Gastrocnemius medialis (tissue), 4 donors: ENCODE data around the gene MAD1L1. TPM values are rescaled to one million over a fixed set of nuclear protein-coding genes. Genes with fewer than 3 reads are reported as not detected.

Source experiments
- ATAC-seq, 2 donors: fragments of 150-250 bp; one replicate each; pipeline ENCODE4 v1.9.1; 2016
- DNase-seq, 2 donors: peaks; one replicate each; pipeline ENCODE4 v3.0.0-alpha.2; 2019
- H3K27ac ChIP-seq, 4 donors: fragments of 200-600 bp; sonication (generic); 1 replicate in 1 of 4; 2 replicates in 3 of 4; pipeline ENCODE4 v1.5.1; 2016 to 2018; ENCODE audit warnings: mild to moderate bottlenecking in 2 of 4, moderate library complexity in 1 of 4
- H3K27me3 ChIP-seq, 3 donors: fragments of 200-600 bp; sonication (generic) in 2 of 3; 1 replicate in 1 of 3; 2 replicates in 2 of 3; pipeline versions ENCODE4 v1.5.1 to v1.6.0; 2016 to 2019; ENCODE audit warnings: mild to moderate bottlenecking in 1 of 3, moderate library complexity in 1 of 3
- H3K36me3 ChIP-seq, 2 donors: fragments of 200-600 bp; sonication (generic) in 1 of 2; one replicate each; pipeline ENCODE4 v1.5.1; 2017 to 2018
- H3K4me1 ChIP-seq, 2 donors: fragments of 200-600 bp; sonication (generic) in 1 of 2; one replicate each; pipeline ENCODE4 v1.5.1; 2016 to 2017; ENCODE audit warnings: mild to moderate bottlenecking in 2 of 2
- H3K4me3 ChIP-seq, 4 donors: fragments of 200-600 bp; sonication (generic) in 3 of 4; 1 replicate in 1 of 4; 2 replicates in 3 of 4; pipeline ENCODE4 v1.5.1; 2016 to 2019; ENCODE audit warnings: mild to moderate bottlenecking in 2 of 4
- H3K9me3 ChIP-seq, 3 donors: fragments of 200-600 bp; sonication (generic) in 2 of 3; 1 replicate in 1 of 3; 2 replicates in 2 of 3; pipeline ENCODE4 v1.5.1; 2016 to 2019
- CTCF ChIP-seq, 5 experiments: fragments of 450-650 bp in 3 of 5; fragments of 200-600 bp in 2 of 5; sonication (generic) in 2 of 5; IDR thresholded peaks in 4 of 5; conservative IDR thresholded peaks in 1 of 5; 1 replicate in 4 of 5; 2 replicates in 1 of 5; pipeline ENCODE4 v1.5.1; 2016 to 2019; ENCODE audit warnings: antibody characterized with exemption in 5 of 5, mild to moderate bottlenecking in 3 of 5, moderate library complexity in 3 of 5
- POLR2A ChIP-seq, 2 donors: fragments of 450-650 bp; IDR thresholded peaks; one replicate each; pipeline ENCODE4 v1.6.1; 2017; ENCODE audit warnings: antibody characterized with exemption in 2 of 2, mild to moderate bottlenecking in 2 of 2, moderate library complexity in 2 of 2
- in situ Hi-C, 4 donors: fragments of 200-750 bp; cut with MboI; loops; one replicate each; pipeline versions ENCODE4 v1.15.0 to v1.8.0; 2017; ENCODE audit warnings: low sequenced_read_pairs in 4 of 4
- intact Hi-C: fragments of 100-400 bp; cut with DNase I; formaldehyde crosslinking; loops from one replicate; pipeline ENCODE4 v1.15.1; 2023; ENCODE audit warnings: low total_unique reads
- total RNA-seq, 4 donors: library from RNA; depleted of rRNA; stranded (reverse); fragments of >200 nt; gene quantifications; one replicate each; pipeline versions ENCODE4 v1.1.0 to v1.2.3, GENCODE V29; 2016

Gene MAD1L1
- total RNA-seq, 4 donors from 2014 or later, result 19.7 to 32.4 (median 22.7) TPM

- H3K27me3 ChIP-seq, result no peaks in the 10 kb centered on the region
- DNase-seq, result no peak
- intact Hi-C loops, result loop anchor here (10.0 kb wide), 1 partner anchor 305 kb away; the partner anchor contains the start of genes BRAT1 and IQCE
- no peak for ATAC-seq
- no peaks in the 10 kb centered on the region for H3K4me1 ChIP-seq
- no peak overlapping the region for H3K27ac ChIP-seq
- in situ Hi-C loops, result loop anchor here in 1 of 4 donors (10.0 kb wide), 1 partner anchor 95 kb away; no protein-coding TSS in a partner anchor
- H3K4me3 ChIP-seq, result no peak overlapping the region
- no peaks in the 10 kb centered on the region for H3K36me3 ChIP-seq
- TF ChIP-seq POLR2A (IDR thresholded peaks at IDR 0.05), result no peak
- TF ChIP-seq CTCF (IDR thresholded peaks at IDR 0.05 in 4 of 5, conservative IDR thresholded peaks at IDR 0.05 in 1 of 5), result no peak
- H3K9me3 ChIP-seq, result no peaks in the 10 kb centered on the region
These were observed 17.1 kb upstream of the MAD1L1 start for GRCh38 chr7:2249744-2250323.

GRCh38 chr7:2248984-2249694, 16.4 kb upstream of the MAD1L1 start:
- H3K4me1 ChIP-seq, result no peaks in the 10 kb centered on the region
- intact Hi-C loops (loop anchor here (10.0 kb wide), 1 partner anchor 306 kb away; the partner anchor contains the start of genes BRAT1 and IQCE), in situ Hi-C loops (loop anchor here in 1 of 4 donors (10.0 kb wide), 1 partner anchor 96 kb away; no protein-coding TSS in a partner anchor)
- no peaks in the 10 kb centered on the region for H3K27me3 ChIP-seq
- H3K36me3 ChIP-seq, result no peaks in the 10 kb centered on the region
- no peak for TF ChIP-seq POLR2A (IDR thresholded peaks at IDR 0.05)
- peak in 1 of 5 experiments; percentile 13 for TF ChIP-seq CTCF (IDR thresholded peaks at IDR 0.05 in 4 of 5, conservative IDR thresholded peaks at IDR 0.05 in 1 of 5)
- ATAC-seq (peak; percentile 38 to 76), DNase-seq (peak; percentile 25 to 43)
- no peak overlapping the region for H3K4me3 ChIP-seq
- H3K9me3 ChIP-seq, result no peaks in the 10 kb centered on the region
- H3K27ac ChIP-seq, result peak overlapping the region in 1 of 4 donors; percentile 18

GRCh38 chr7:2247141-2247995, 14.6 kb upstream of the MAD1L1 start:
- in situ Hi-C loops (loop anchor here in 1 of 4 donors (10.0 kb wide), 1 partner anchor 97 kb away; no protein-coding TSS in a partner anchor), intact Hi-C loops (loop anchor here (10.0 kb wide), 1 partner anchor 307 kb away; the partner anchor contains the start of genes BRAT1 and IQCE)
- no peak for ATAC-seq
- Histone ChIP-seq H3K27me3 (no peaks in the 10 kb centered on the region), H3K9me3 (no peaks in the 10 kb centered on the region), H3K4me1 (peaks cover 4 to 6% of the 10 kb centered on the region in 2 donors), H3K4me3 (no peak overlapping the region), H3K27ac (no peak overlapping the region), H3K36me3 (no peaks in the 10 kb centered on the region)
- no peak for DNase-seq
- TF ChIP-seq CTCF (IDR thresholded peaks at IDR 0.05 in 4 of 5, conservative IDR thresholded peaks at IDR 0.05 in 1 of 5), result peak in 2 of 5 experiments; percentile 27 to 46
- TF ChIP-seq POLR2A (IDR thresholded peaks at IDR 0.05), result no peak

DNA sequence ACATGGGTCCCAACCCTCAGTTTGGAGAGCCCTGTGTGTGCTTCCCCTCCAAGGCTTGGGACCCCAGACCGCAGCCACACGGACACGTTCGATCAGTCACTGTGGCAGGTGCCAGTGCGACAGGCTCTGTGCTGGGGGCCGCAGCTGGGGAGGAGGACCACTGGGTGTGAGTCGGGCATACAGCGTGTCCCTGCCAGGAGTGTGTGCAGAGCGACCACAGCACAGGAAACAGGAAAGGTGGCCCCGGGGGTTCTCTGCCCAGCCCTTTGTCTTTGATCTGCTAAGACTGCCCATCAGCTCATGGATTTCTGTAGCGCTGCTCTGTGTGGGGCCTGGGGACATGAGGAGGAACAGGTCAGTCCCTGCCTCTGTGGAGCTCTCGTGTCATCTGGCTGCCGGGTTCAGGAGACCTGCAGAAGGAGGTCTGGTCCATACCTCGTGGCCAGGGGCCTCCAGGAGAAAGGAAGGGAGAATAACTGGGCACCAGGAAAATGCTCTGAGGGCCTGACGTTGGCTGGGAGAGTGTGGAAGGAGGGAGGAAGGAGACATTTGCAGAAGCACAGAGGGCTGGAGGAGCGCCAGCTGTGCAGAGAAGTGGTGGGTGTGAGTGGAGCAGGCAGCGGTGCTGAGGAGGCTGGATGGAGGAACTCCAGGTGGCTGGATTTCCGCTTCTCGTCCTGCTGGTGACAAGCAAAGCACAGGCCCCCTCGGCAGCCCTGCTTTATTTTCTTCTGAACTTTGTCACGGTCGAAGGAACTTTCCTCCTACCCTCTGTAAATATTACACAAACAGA, 13.3 kb upstream of the MAD1L1 start:
- Histone ChIP-seq H3K27ac (no peak overlapping the region), H3K27me3 (no peaks in the 10 kb centered on the region), H3K4me3 (no peak overlapping the region), H3K9me3 (no peaks in the 10 kb centered on the region), H3K36me3 (no peaks in the 10 kb centered on the region), H3K4me1 (peaks cover 8 to 12% of the 10 kb centered on the region in 2 donors)
- DNase-seq, result no peak
- intact Hi-C loops, result loop anchor here (10.0 kb wide), 1 partner anchor 309 kb away; the partner anchor contains the start of genes BRAT1 and IQCE
- TF ChIP-seq POLR2A (IDR thresholded peaks at IDR 0.05), result no peak
- no peak for TF ChIP-seq CTCF (IDR thresholded peaks at IDR 0.05 in 4 of 5, conservative IDR thresholded peaks at IDR 0.05 in 1 of 5)
- in situ Hi-C loops, result loop anchor here in 1 of 4 donors (10.0 kb wide), 1 partner anchor 99 kb away; no protein-coding TSS in a partner anchor
- ATAC-seq, result no peak
